Measurements from ENCODE around the gene APLNR. TPM values are rescaled to one million over a fixed set of nuclear protein-coding genes. Genes with fewer than 3 reads are reported as not detected.

APLNR gene
- total and polyA plus RNA-seq, 10 of the 15 experiments (the other 5 are each of a cell fraction or from before 2014, with no cell fraction given): 0.11 TPM; not detected in 9

DNA sequence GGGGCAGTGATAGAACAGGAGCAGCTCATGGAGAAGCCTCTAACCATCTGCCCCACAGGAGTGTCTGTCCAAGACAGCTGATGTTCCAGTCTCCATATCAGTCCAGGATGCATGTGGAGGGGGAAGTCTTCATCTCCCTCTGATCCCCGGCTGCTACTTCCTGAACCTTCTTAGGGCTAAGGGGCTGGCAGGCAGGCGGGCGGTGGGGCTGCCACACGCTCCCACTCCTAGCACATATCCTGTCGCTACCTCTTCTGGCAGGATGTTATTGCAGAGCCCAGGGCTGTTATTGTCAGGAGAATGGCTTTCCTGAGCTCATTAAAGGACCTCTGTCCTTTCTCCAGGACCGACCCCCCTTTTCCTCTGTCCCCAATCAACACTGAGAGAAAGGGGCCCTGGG lies 29.9 kb downstream of the APLNR start:
- RAD21 ChIA-PET (ENCODE audit: unreplicated experiment): no interaction called here
- H2AFZ ChIP-seq (ENCODE audit: control insufficient read depth, low read depth, low read length): no peak overlapping the region
- SMC1A ChIA-PET (ENCODE audit: uncharacterized antibody, unreplicated experiment): no interaction called here
- no peak overlapping the region for H3K9ac ChIP-seq (ENCODE audit: control insufficient read depth, insufficient read depth, low read length)
- no TSS peak for BruUV-seq (replicated peaks)
- in situ Hi-C loops (cut with MboI) (no loop called here), intact Hi-C loops (cut with micrococcal nuclease; ENCODE audit: unreplicated experiment) (no loop called here)
- no peaks in the 10 kb centered on the region for H3K9me3 ChIP-seq (replicated peaks; ENCODE audit: control insufficient read depth, insufficient read depth, low read length)
- H4K20me1 ChIP-seq (ENCODE audit: control insufficient read depth, insufficient read depth): no peaks in the 10 kb centered on the region
- FAIRE-seq: no peak
- DNase-seq (ENCODE audit: low read depth, low spot score): no peak
- no peaks in the 10 kb centered on the region; a peak in 1 of 4 replicates for H3K27me3 ChIP-seq (replicated peaks in 1 of 2; ENCODE audit: control insufficient read depth in 2 of 2, insufficient read depth in 2 of 2, low read length in 1 of 2)
- CTCF ChIA-PET: no interaction called here
- H3K36me3 ChIP-seq (ENCODE audit: control insufficient read depth in 2 of 2, insufficient read depth in 2 of 2, low read length in 1 of 2): no peaks in the 10 kb centered on the region
- no peak for ATAC-seq
- H3K4me3 ChIP-seq: no peak overlapping the region
- POLR2A ChIA-PET: no interaction called here
- H3K27ac ChIP-seq (ENCODE audit: control insufficient read depth, insufficient read depth): no peak overlapping the region
- no peaks in the 10 kb centered on the region for H3K79me2 ChIP-seq (ENCODE audit: control insufficient read depth, insufficient read depth, low read length)
- no peak overlapping the region for H3K4me2 ChIP-seq (ENCODE audit: control insufficient read depth, insufficient read depth)
- WGBS (ENCODE audit: insufficient coverage, insufficient replicate concordance, low lambda C conversion rate, missing lambda C conversion rate): 33% methylated on average over 6 of the region's 6 CpGs
- H3K4me1 ChIP-seq (ENCODE audit: control insufficient read depth, insufficient read depth, low read length): no peaks in the 10 kb centered on the region
- no peak for TF ChIP-seq YBX1 (IDR thresholded peaks at IDR 0.05)
- TF ChIP-seq ZBED1 (IDR thresholded peaks at IDR 0.05; ENCODE audit: borderline replicate concordance): no peak
- no peak for TF ChIP-seq ESRRA (IDR thresholded peaks at IDR 0.05; ENCODE audit: low read length)
- no peak for TF ChIP-seq SMC3 (IDR thresholded peaks at IDR 0.05; ENCODE audit: borderline replicate concordance, low read length)
- no peak for TF ChIP-seq PBX3 (IDR thresholded peaks at IDR 0.05; ENCODE audit: insufficient replicate concordance, low read depth, low read length)
- TF ChIP-seq, protein P1, sequence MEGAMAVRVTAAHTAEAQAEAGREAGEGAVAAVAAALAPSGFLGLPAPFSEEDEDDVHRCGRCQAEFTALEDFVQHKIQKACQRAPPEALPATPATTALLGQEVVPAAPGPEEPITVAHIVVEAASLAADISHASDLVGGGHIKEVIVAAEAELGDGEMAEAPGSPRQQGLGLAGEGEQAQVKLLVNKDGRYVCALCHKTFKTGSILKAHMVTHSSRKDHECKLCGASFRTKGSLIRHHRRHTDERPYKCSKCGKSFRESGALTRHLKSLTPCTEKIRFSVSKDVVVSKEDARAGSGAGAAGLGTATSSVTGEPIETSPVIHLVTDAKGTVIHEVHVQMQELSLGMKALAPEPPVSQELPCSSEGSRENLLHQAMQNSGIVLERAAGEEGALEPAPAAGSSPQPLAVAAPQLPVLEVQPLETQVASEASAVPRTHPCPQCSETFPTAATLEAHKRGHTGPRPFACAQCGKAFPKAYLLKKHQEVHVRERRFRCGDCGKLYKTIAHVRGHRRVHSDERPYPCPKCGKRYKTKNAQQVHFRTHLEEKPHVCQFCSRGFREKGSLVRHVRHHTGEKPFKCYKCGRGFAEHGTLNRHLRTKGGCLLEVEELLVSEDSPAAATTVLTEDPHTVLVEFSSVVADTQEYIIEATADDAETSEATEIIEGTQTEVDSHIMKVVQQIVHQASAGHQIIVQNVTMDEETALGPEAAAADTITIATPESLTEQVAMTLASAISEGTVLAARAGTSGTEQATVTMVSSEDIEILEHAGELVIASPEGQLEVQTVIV (IDR thresholded peaks at IDR 0.05; ENCODE audit: borderline replicate concordance, partially characterized antibody): no peak
- no peak for TF ChIP-seq EP300 (IDR thresholded peaks at IDR 0.05; ENCODE audit: borderline replicate concordance in 1 of 2, control insufficient read depth in 1 of 2, low read depth in 2 of 2, low read length in 2 of 2)
- no peak for TF ChIP-seq EGR1 (IDR thresholded peaks at IDR 0.05; ENCODE audit: borderline replicate concordance in 1 of 2, low read depth in 2 of 2, low read length in 2 of 2)
- TF ChIP-seq TCF3 (IDR thresholded peaks at IDR 0.05; ENCODE audit: borderline replicate concordance, insufficient read depth, low read depth, low read length): no peak
- TF ChIP-seq, protein P2, sequence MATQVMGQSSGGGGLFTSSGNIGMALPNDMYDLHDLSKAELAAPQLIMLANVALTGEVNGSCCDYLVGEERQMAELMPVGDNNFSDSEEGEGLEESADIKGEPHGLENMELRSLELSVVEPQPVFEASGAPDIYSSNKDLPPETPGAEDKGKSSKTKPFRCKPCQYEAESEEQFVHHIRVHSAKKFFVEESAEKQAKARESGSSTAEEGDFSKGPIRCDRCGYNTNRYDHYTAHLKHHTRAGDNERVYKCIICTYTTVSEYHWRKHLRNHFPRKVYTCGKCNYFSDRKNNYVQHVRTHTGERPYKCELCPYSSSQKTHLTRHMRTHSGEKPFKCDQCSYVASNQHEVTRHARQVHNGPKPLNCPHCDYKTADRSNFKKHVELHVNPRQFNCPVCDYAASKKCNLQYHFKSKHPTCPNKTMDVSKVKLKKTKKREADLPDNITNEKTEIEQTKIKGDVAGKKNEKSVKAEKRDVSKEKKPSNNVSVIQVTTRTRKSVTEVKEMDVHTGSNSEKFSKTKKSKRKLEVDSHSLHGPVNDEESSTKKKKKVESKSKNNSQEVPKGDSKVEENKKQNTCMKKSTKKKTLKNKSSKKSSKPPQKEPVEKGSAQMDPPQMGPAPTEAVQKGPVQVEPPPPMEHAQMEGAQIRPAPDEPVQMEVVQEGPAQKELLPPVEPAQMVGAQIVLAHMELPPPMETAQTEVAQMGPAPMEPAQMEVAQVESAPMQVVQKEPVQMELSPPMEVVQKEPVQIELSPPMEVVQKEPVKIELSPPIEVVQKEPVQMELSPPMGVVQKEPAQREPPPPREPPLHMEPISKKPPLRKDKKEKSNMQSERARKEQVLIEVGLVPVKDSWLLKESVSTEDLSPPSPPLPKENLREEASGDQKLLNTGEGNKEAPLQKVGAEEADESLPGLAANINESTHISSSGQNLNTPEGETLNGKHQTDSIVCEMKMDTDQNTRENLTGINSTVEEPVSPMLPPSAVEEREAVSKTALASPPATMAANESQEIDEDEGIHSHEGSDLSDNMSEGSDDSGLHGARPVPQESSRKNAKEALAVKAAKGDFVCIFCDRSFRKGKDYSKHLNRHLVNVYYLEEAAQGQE (IDR thresholded peaks at IDR 0.05; ENCODE audit: low read depth, low read length): no peak
- TF ChIP-seq BRCA1 (IDR thresholded peaks at IDR 0.05; ENCODE audit: low read depth, low read length): no peak
- no peak for TF ChIP-seq TCF12 (IDR thresholded peaks at IDR 0.05; ENCODE audit: low read depth, low read length)
- no peak for TF ChIP-seq ZNF24 (IDR thresholded peaks at IDR 0.05)
- TF ChIP-seq SREBF2 (IDR thresholded peaks at IDR 0.05; ENCODE audit: low read length): no peak
- TF ChIP-seq BMI1 (IDR thresholded peaks at IDR 0.05; ENCODE audit: borderline replicate concordance): no peak
- no peak for TF ChIP-seq IRF3 (IDR thresholded peaks at IDR 0.05)
- no peak for TF ChIP-seq HCFC1 (IDR thresholded peaks at IDR 0.05; ENCODE audit: low read length)
- TF ChIP-seq EED (IDR thresholded peaks at IDR 0.05; ENCODE audit: low read depth): no peak
